NCI-H2107 treated with DMSO at 0.1 percent for 48 hours (cell line): ENCODE data around the gene ZNF92.
A peak's percentile ranks its signal among the peaks of the same experiment; 100 is the strongest.
"Not testable (repeated sequence)": the region's sequence is repeated elsewhere in the genome, so short reads cannot be mapped to it uniquely, and the experiment has no call there.

ENCODE experiments used
- DNase-seq: peaks from one replicate; lab custom pipeline; 2025; ENCODE audit not compliant: unreplicated experiment; lab: John Stamatoyannopoulos, UW

Gene ZNF92

DNA sequence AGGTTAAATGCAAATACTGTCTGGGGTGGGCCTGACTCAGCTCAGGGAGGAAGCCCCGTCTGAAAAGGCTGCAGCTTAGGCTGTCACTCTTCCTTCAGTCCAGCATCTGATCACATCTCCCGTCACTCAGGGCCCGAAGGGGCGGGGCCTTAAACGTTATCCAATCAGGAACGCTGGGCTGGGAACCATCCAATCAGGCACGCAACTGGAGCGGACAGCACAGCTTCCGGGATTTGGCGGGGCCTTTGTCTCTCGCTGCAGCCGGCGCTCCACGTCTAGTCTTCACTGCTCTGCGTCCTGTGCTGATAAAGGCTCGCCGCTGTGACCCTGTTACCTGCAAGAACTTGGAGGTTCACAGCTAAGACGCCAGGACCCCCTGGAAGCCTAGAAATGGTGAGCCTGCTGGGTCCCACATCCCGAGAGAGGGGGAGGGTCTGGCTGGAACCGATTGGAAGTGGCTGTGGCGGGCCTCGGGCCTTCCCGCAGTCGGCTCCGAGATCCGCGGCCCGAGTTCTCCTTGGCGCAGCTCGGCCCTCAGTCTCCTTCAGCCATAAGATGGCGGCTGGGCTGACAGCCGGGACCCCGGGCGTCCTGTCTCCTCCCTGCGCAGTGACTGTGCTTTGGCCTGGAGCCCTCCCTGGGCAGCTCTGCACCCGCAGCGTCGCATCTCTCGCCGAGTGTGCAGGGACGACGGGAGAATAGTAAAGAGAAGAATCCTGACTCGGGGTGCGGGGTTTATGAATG, at the start of gene ZNF92:
ZNF92 (plus strand) TSS at position 248 of the 744 bp plus-strand sequence; CDS start at position 391, 143 bp downstream.
- DNase-seq = peak; percentile 97

GRCh38 chr7:65325793-65326432, 47.7 kb upstream of the ZNF92 start:
- DNase-seq = no peak

GRCh38 chr7:65338346-65338745, 35.3 kb upstream of the ZNF92 start:
- no peak for DNase-seq

DNA sequence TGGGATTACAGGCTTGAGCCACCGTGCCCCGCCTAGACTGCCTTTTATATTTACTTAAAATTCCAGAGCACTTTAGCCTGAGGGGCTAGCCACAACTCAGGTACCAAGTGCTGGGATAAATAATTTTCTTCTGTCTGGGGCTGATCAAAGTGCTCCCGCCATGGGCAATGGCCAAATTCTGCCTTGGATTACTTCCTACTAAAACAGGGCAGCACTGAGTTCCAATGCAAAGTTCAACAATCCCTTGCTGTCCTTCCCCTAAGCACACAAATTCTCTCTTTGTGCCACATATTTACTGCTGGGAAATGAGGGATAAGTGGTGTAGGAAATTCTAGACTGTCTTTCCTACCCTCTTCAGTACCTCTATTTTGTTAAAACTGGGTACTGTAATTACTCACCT, 34.4 kb upstream of the ZNF92 start:
- DNase-seq = no peak

- no peak for DNase-seq
These were observed 30.7 kb upstream of the ZNF92 start for GRCh38 chr7:65342723-65343629.

DNA sequence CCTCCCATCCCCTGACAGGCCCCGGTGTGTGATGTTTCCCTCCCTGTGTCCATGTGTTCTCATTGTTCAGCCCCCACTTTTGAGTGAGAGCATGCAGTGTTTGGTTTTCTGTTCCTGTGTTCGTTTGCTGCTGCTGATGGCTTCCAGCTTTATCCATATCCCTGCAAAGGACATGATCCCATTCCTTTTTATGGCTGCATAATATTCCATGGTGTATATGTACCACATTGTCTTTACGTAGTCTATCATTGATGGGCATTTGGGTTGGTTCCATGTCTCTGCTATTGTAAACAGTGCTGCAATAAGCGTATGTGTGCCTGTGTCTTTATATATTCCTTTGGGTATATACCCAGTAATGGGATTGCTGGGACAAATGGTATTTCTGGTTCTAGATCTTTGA, 29.1 kb upstream of the ZNF92 start:
- DNase-seq = not testable (repeated sequence)

DNA sequence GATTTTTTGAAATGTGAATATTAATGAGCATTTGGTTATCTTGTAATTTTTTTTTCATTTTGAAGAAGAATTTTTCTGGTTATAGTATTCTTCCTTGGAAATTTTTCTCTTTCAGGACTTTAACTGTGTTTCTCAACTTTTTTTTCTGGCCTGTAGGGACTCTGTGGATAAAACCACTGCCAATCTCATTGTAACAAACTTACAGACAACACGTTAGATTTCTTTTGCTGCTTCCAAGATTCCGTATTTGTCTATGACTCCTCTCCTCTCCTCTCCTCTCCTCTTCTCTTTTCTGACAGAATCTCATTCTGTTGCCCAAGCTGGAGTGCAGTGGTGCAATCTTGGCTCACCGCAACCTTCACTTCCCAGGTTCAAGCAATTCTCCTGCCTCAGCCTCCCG, 19.4 kb upstream of the ZNF92 start:
- DNase-seq = no peak

GRCh38 chr7:65369843-65370242, 3.8 kb upstream of the ZNF92 start:
- no peak for DNase-seq

DNA sequence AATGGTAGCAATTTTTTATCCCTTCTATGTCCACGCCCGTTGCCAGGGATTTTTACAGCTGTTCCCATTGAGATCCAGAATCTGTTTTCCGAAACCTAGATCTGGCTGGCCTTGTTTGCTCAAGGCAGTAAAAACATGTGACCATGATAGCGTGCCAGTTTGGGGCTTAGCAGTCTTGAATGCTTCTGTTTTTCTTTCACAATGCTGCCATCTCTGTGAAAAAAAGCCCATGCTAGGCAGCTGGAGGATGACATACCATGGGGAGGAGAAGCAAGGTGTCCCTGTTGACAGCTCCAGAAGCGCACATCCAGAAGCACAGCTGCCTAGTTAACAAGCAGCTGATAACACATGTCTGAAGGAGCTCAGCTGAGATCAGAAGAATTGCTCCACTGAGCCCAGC, 2.2 kb upstream of the ZNF92 start:
- DNase-seq = no peak

DNA sequence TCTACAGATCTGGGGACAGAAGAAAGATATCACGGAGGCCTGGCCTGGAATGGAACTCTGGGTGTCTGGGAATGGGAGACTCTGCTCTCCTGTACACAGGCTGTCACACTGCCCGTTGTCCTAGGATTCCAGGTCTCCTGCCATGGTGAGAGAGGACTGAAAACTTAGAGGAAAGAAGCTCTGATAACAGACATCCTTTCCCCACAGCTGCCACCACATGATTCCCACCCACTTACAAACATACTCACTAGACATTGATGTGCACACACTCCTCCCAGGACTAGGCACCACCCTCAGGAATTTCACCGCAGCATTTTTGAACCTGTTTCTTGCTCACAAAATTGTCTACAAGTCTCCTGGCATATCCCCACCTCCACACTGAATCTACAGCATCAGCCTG, 5.7 kb downstream of the ZNF92 start:
- no peak for DNase-seq

DNA sequence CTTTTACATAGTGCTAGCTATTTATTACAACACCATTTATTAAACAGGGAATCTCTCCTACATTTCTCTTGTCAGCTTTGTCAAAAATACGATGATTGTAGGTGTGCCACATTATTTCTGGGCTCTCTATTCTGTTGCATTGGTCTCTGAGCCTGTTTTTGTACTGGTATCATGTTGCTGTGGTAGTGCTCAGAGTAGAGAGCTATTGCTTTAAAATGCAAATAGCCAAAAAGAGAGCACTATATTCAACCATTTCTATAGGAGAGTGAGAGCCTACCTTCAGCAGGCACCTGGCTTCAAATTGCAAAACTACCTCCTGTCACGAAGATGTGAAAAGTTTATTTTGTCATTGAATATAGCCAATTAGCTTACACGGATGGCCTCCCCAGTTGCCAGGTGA, 8.1 kb downstream of the ZNF92 start:
- DNase-seq = no peak

DNA sequence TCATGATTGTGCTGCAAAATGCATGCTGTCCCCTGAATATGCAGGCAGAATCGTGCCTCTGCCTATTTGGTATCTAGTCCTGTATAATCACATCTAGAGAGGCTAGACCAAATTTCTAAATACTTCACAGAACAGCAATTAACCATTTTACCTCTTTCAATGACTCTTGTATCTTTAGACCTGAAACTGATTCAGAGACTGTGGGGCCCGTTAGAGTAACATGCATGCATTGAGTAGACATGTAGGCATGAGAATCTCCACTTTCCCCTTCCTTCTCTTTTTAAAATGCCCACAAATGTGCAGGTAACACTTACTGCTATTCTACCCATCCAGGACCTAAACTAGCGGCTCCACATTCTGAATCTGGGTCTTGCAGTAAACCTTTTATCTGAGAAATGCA, 8.8 kb downstream of the ZNF92 start:
- DNase-seq = no peak

GRCh38 chr7:65387891-65388290, 14.2 kb downstream of the ZNF92 start:
- DNase-seq = no peak

DNA sequence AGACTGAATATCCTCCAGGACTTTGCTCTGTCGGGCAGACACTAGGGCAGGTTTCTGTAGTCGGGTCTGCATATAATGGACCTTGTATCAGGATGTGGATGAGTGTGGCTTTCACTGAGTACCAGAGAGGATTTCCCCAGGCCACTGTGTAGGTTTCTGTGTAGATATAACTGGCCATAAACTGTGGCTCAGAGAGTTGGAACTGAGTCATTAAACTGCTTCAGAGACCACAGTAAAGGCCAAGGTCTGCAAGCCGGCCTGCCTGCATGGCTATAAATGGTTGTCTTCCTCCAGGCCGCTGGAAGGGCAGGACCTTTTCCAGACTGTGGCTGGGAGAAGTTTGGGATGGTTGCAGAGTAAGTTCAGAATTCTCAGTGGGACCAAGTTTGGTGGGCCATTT, 16.9 kb downstream of the ZNF92 start:
- DNase-seq = no peak

- DNase-seq = no peak
These were observed 24.1 kb downstream of the ZNF92 start for GRCh38 chr7:65397730-65398142.

DNA sequence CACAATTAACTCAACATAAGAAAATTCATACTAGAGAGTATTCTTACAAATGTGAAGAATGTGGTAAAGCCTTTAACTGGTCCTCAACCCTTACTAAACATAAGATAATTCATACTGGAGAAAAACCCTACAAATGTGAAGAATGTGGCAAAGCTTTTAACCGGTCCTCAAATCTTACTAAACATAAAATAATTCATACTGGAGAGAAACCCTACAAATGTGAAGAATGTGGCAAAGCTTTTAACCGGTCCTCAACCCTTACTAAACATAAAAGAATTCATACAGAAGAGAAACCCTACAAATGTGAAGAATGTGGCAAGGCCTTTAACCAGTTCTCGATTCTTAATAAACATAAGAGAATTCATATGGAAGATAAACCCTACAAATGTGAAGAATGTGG, 25.0 kb downstream of the ZNF92 start:
- not testable (repeated sequence) for DNase-seq

DNA sequence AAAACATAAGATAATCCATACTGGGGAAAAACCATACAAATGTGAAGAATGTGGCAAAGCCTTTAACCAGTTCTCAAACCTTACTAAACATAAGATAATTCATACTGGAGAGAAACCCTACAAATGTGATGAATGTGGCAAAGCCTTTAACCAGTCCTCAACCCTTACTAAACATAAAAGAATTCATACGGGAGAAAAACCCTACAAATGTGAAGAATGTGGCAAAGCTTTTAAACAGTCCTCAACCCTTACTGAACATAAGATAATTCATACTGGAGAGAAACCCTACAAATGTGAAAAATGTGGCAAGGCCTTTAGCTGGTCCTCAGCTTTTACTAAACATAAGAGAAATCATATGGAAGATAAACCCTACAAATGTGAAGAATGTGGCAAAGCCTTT, 25.4 kb downstream of the ZNF92 start:
- not testable (repeated sequence) for DNase-seq

GRCh38 chr7:65404020-65404419, 30.4 kb downstream of the ZNF92 start:
- DNase-seq = no peak

GRCh38 chr7:65406706-65407105, 33.1 kb downstream of the ZNF92 start:
- DNase-seq = not testable (repeated sequence)

DNA sequence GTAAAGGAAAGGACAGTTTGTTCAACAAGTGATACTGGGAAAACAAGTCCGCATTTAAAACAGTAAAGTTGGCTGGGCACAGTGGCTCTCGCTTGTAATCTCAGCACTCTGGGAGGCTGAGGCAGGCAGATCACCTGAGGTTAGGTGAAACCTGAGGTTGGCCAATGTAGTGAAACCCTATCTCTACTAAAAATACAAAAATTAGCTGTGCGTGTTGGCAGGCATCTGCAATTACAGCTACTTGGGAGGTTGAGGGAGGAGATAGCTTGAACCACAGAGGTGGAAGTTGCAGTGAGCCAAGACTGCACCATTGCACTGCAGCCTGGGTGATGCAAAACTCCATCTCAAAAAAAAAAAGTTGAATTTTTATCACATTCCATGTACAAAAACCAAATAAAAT, 35.7 kb downstream of the ZNF92 start:
- DNase-seq = no peak

- no peak for DNase-seq
These were observed 37.6 kb downstream of the ZNF92 start for GRCh38 chr7:65411249-65411648.

DNA sequence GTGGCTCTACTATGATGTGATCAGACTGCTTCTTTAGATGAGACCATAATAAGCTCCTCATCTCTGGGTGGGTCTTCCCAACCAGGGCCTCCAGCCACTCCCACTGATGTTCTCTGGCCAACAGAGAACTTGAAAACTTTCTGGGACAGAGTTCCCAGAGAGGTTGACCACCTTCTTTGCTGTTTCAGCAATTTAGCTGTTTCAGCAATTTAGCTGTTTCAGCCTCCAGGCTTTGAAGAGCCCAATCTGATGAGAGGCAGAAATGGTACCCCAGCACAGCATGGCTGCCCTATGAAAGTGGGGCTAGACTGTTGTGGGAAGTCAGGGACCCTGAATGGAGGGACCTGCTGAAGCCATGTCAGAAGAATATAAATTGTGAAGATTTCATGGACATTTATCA, 49.0 kb downstream of the ZNF92 start:
- no peak for DNase-seq
